RWPE2 (cell line): ENCODE data around the gene ZNF639.
A peak's percentile ranks its signal among the peaks of the same experiment; 100 is the strongest.
"Not testable (repeated sequence)": the region's sequence is repeated elsewhere in the genome, so short reads cannot be mapped to it uniquely, and the experiment has no call there.

Source experiments
- ATAC-seq: fragments of 200-7000 bp; cut with Tn5 transposase; 3 replicates; pipeline ENCODE4 v1.9.1; 2021; ENCODE audit warnings: low read depth
- DNase-seq: peaks from one replicate; pipeline ENCODE4 v3.0.0-alpha.2; 2020; ENCODE audit warnings: low spot score
- H3K27ac ChIP-seq: fragments of 450-650 bp; 2 replicates; pipeline ENCODE4 v1.5.1; 2017; ENCODE audit warnings: mild to moderate bottlenecking; ENCODE audit not compliant: poor library complexity, severe bottlenecking
- H3K27me3 ChIP-seq: fragments of 250-450 bp; sonication (Bioruptor Pico); 2 replicates; pipeline ENCODE4 v1.5.1; 2021; ENCODE audit warnings: mild to moderate bottlenecking, moderate library complexity; ENCODE audit not compliant: insufficient read depth, poor library complexity, severe bottlenecking
- H3K36me3 ChIP-seq: fragments of 250-450 bp; sonication (Bioruptor Pico); 2 replicates; pipeline ENCODE4 v1.5.1; 2020; ENCODE audit warnings: low read depth, mild to moderate bottlenecking, moderate library complexity
- H3K4me1 ChIP-seq: fragments of 250-450 bp; sonication (Bioruptor Pico); 2 replicates; pipeline ENCODE4 v1.5.1; 2021; ENCODE audit warnings: mild to moderate bottlenecking, moderate library complexity; ENCODE audit not compliant: insufficient read depth, poor library complexity, severe bottlenecking
- H3K4me3 ChIP-seq: fragments of 250-450 bp; sonication (Bioruptor Pico); 2 replicates; pipeline ENCODE4 v1.5.1; 2021; ENCODE audit warnings: mild to moderate bottlenecking, moderate library complexity; ENCODE audit not compliant: severe bottlenecking
- H3K9me3 ChIP-seq: fragments of 250-450 bp; sonication (Bioruptor Pico); 2 replicates; pipeline ENCODE4 v1.5.1; 2021; ENCODE audit warnings: mild to moderate bottlenecking, moderate library complexity; ENCODE audit not compliant: severe bottlenecking
- CTCF ChIP-seq: fragments of 450-650 bp; IDR thresholded peaks from one replicate; pipeline ENCODE4 v1.5.1; 2017; ENCODE audit warnings: mild to moderate bottlenecking, moderate library complexity; ENCODE audit not compliant: poor library complexity, severe bottlenecking

ZNF639 gene

GRCh38 chr3:179322286-179323196 is at the start of gene ZNF639:
ZNF639 (plus strand) TSS chr3:179323031; CDS start chr3:179328294, 5,263 bp downstream.
- peak; percentile 75 for ATAC-seq
- H3K4me3 ChIP-seq = peak within 1 kb of the TSS; percentile 92
- DNase-seq = peak; percentile 74
- H3K27ac ChIP-seq = peak within 1 kb of the TSS; percentile 80
- peak; percentile 81 for TF ChIP-seq CTCF
- H3K4me1 ChIP-seq = peaks cover 16% of the 10 kb centered on the region
- H3K9me3 ChIP-seq = no peaks in the 10 kb centered on the region
- H3K27me3 ChIP-seq = no peaks in the 10 kb centered on the region
- H3K36me3 ChIP-seq = peaks cover 26% of the 10 kb centered on the region

GRCh38 chr3:179274434-179274833 is 48.4 kb upstream of the ZNF639 start:
- not testable (repeated sequence) for H3K36me3 ChIP-seq, ATAC-seq, H3K9me3 ChIP-seq, H3K27ac ChIP-seq, H3K4me1 ChIP-seq, H3K4me3 ChIP-seq, H3K27me3 ChIP-seq, DNase-seq

DNA sequence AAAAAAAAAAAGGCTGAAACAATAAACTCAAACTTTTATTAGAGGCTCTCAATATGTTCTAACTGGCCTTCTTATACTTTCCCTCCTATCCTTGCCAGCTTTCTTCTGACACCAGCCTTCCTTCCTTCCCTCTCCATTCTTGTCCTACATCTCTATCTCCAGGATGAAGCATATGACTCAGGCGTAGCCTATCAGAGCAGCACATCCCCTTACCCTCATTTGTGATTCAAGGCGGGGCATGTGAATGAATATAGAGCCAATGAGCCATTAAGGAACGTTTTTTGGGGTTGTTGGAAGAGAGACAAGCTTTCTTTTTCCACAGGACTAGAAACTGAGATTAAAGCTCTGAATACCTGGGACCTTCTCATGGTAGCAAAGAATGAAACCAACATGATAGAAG is 46.8 kb upstream of the ZNF639 start:
- Histone ChIP-seq H3K4me1 (no peaks in the 10 kb centered on the region), H3K27me3 (no peaks in the 10 kb centered on the region), H3K36me3 (no peaks in the 10 kb centered on the region), H3K9me3 (no peaks in the 10 kb centered on the region), H3K27ac (no peak overlapping the region), H3K4me3 (no peak overlapping the region)
- ATAC-seq (no peak), DNase-seq (no peak)
- no peak for TF ChIP-seq CTCF

DNA sequence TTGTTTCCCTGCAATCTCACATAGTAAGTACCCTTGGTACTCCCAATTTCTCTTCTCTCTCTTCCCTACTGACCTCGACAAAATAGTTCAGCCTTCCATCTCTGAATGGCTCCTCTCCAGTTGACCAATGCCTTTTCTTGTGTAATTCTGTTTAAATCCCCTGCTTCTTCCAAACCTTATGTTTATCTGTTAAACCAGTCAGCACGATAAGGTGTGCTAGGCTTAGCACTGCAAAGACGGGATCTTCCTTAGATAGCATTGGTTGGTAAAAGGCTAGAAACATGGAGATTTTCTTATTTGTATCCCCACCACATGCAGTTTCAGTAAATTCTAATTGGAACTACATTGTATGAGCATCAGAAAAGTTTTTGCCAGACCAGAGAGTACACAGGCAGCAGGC is 46.1 kb upstream of the ZNF639 start:
- TF ChIP-seq CTCF = no peak
- ATAC-seq = no peak
- H3K9me3 ChIP-seq = no peaks in the 10 kb centered on the region
- no peaks in the 10 kb centered on the region for H3K36me3 ChIP-seq
- H3K4me1 ChIP-seq = no peaks in the 10 kb centered on the region
- H3K27ac ChIP-seq = no peak overlapping the region
- no peak for DNase-seq
- no peak overlapping the region for H3K4me3 ChIP-seq
- H3K27me3 ChIP-seq = no peaks in the 10 kb centered on the region

DNA sequence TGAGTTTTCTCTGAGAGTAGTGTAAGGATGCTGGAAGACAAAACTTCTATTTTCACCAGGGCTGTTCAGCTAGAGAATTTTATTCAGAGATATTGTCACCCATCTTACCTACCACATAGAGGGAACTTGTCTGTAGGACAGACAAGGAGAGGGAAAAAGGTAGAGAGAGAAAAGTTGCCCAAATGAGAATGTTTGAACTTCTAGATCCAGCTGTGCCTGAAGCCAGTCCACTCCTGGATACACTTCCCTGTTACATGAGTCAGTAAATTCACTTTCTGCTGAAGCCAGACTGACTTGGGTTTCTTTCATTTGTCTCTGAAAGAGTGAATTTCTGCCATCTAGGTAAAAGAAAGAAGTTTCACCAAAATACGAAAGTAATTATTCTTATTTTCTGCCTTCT is 44.7 kb upstream of the ZNF639 start:
- Histone ChIP-seq H3K9me3 (no peaks in the 10 kb centered on the region), H3K27ac (no peak overlapping the region), H3K27me3 (no peaks in the 10 kb centered on the region), H3K4me3 (no peak overlapping the region), H3K4me1 (no peaks in the 10 kb centered on the region), H3K36me3 (no peaks in the 10 kb centered on the region)
- TF ChIP-seq CTCF = no peak
- ATAC-seq (no peak), DNase-seq (no peak)
